Measurements from ENCODE around the gene TRAF3IP1. TPM values are rescaled to one million over a fixed set of nuclear protein-coding genes. Genes with fewer than 3 reads are reported as not detected.

The TRAF3IP1 gene
- total and polyA plus RNA-seq, 2 of the 13 experiments (the other 11 are each of a cell fraction or from before 2014, with no cell fraction given) = 4.1 to 12.9 TPM

DNA sequence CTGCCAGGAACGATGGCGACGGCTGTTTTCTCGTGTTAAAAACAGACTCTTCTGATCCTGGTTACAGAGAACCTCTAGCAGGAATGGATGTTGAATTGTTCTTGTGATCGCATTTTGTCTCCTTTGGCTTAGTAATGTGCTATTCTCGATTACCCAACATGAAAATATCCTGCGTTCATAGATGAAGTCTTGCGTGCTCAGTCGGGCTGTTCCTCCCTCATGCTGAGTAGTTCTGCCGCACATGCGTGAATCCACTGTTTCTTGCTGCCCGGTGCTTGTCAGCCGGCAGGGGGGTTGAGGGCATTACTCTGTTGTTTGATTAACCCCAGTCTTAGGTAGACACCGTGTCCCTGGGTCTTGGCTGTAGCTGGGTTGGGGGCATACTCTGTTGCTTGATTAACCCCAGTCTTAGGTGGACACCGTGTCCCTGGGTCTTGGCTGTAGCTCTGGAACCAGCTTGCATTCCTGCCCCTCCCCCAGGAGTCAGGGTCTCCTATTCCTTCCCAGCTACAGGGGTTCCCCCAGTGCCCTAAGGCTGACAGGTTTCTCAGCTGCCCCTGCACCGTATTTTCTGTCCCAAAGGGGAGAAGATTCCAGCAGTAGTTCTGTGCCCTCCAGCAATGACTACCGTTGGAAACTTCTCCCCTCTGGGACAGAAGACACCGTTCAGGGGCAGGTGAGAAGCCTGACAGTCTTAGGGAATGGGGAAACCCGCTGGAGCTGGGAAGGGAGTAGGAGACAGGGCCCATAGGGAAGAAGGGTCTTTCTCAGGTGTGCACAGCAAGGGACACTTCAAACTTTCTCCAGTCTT is 84.3 kb downstream of the TRAF3IP1 start (continued):
- TF ChIP-seq ZNF83 (CRISPR knock-in tag; IDR thresholded peaks at IDR 0.05; ENCODE audit: borderline replicate concordance) (peak; percentile 35; the same call in 1 of the 2 replicates), TAF1 (CRISPR knock-in tag; IDR thresholded peaks at IDR 0.05) (no peak), STAT5B (CRISPR knock-in tag; IDR thresholded peaks at IDR 0.05) (no peak), ZNF383 (CRISPR knock-in tag; IDR thresholded peaks at IDR 0.05; ENCODE audit: borderline replicate concordance) (no peak), ZNF547 (CRISPR knock-in tag; IDR thresholded peaks at IDR 0.05) (0 out of 2 replicates have a peak, but pooled peaks have one; percentile 60), ZNF337 (CRISPR knock-in tag; IDR thresholded peaks at IDR 0.05; ENCODE audit: borderline replicate concordance, low read depth) (no peak), ZNF766 (CRISPR knock-in tag; IDR thresholded peaks at IDR 0.05; ENCODE audit: borderline replicate concordance) (no peak), ZNF564 (CRISPR knock-in tag; IDR thresholded peaks at IDR 0.05) (no peak), JARID2 (CRISPR knock-in tag; IDR thresholded peaks at IDR 0.05; ENCODE audit: insufficient replicate concordance) (no peak), ZNF737 (CRISPR knock-in tag; IDR thresholded peaks at IDR 0.05; ENCODE audit: borderline replicate concordance) (no peak), ZNF101 (CRISPR knock-in tag; IDR thresholded peaks at IDR 0.05; ENCODE audit: borderline replicate concordance, low read depth) (no peak), AGO2 (optimal IDR thresholded peaks at IDR 0.05; ENCODE audit: low read depth, low read length) (no peak), THYN1 (CRISPR knock-in tag; IDR thresholded peaks at IDR 0.05; ENCODE audit: borderline replicate concordance, low read depth) (no peak), GLI4 (CRISPR knock-in tag; IDR thresholded peaks at IDR 0.05; ENCODE audit: borderline replicate concordance) (no peak; the same call in 1 of the 2 replicates), NPAS2 (CRISPR knock-in tag; IDR thresholded peaks at IDR 0.05; ENCODE audit: borderline replicate concordance) (no peak), ARNTL (CRISPR knock-in tag; IDR thresholded peaks at IDR 0.05) (no peak), ZNF180 (CRISPR knock-in tag; IDR thresholded peaks at IDR 0.05; ENCODE audit: borderline replicate concordance, low read depth) (no peak), CAMTA2 (CRISPR knock-in tag; IDR thresholded peaks at IDR 0.05; ENCODE audit: borderline replicate concordance) (no peak), ZNF879 (CRISPR knock-in tag; IDR thresholded peaks at IDR 0.05) (no peak)
- TF ChIP-seq, protein P1, sequence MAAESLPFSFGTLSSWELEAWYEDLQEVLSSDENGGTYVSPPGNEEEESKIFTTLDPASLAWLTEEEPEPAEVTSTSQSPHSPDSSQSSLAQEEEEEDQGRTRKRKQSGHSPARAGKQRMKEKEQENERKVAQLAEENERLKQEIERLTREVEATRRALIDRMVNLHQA (CRISPR knock-in tag; IDR thresholded peaks at IDR 0.05) = no peak
- TF ChIP-seq, protein P2, sequence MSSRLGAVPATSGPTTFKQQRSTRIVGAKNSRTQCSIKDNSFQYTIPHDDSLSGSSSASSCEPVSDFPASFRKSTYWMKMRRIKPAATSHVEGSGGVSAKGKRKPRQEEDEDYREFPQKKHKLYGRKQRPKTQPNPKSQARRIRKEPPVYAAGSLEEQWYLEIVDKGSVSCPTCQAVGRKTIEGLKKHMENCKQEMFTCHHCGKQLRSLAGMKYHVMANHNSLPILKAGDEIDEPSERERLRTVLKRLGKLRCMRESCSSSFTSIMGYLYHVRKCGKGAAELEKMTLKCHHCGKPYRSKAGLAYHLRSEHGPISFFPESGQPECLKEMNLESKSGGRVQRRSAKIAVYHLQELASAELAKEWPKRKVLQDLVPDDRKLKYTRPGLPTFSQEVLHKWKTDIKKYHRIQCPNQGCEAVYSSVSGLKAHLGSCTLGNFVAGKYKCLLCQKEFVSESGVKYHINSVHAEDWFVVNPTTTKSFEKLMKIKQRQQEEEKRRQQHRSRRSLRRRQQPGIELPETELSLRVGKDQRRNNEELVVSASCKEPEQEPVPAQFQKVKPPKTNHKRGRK (CRISPR knock-in tag; IDR thresholded peaks at IDR 0.05) = no peak
- TF ChIP-seq, protein P3, sequence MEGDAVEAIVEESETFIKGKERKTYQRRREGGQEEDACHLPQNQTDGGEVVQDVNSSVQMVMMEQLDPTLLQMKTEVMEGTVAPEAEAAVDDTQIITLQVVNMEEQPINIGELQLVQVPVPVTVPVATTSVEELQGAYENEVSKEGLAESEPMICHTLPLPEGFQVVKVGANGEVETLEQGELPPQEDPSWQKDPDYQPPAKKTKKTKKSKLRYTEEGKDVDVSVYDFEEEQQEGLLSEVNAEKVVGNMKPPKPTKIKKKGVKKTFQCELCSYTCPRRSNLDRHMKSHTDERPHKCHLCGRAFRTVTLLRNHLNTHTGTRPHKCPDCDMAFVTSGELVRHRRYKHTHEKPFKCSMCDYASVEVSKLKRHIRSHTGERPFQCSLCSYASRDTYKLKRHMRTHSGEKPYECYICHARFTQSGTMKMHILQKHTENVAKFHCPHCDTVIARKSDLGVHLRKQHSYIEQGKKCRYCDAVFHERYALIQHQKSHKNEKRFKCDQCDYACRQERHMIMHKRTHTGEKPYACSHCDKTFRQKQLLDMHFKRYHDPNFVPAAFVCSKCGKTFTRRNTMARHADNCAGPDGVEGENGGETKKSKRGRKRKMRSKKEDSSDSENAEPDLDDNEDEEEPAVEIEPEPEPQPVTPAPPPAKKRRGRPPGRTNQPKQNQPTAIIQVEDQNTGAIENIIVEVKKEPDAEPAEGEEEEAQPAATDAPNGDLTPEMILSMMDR (CRISPR knock-in tag; IDR thresholded peaks at IDR 0.05) = no peak
- TF ChIP-seq, protein P4, sequence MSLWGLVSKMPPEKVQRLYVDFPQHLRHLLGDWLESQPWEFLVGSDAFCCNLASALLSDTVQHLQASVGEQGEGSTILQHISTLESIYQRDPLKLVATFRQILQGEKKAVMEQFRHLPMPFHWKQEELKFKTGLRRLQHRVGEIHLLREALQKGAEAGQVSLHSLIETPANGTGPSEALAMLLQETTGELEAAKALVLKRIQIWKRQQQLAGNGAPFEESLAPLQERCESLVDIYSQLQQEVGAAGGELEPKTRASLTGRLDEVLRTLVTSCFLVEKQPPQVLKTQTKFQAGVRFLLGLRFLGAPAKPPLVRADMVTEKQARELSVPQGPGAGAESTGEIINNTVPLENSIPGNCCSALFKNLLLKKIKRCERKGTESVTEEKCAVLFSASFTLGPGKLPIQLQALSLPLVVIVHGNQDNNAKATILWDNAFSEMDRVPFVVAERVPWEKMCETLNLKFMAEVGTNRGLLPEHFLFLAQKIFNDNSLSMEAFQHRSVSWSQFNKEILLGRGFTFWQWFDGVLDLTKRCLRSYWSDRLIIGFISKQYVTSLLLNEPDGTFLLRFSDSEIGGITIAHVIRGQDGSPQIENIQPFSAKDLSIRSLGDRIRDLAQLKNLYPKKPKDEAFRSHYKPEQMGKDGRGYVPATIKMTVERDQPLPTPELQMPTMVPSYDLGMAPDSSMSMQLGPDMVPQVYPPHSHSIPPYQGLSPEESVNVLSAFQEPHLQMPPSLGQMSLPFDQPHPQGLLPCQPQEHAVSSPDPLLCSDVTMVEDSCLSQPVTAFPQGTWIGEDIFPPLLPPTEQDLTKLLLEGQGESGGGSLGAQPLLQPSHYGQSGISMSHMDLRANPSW (CRISPR knock-in tag; IDR thresholded peaks at IDR 0.05; ENCODE audit: borderline replicate concordance) = no peak
